PC-3 (cell line): ENCODE data around the gene CLEC16A. TPM values are rescaled to one million over a fixed set of nuclear protein-coding genes. Genes with fewer than 3 reads are reported as not detected.
"Not testable (repeated sequence)": the region's sequence is repeated elsewhere in the genome, so short reads cannot be mapped to it uniquely, and the experiment has no call there.

Experiments used
- ATAC-seq: fragments of 200-7000 bp; cut with Tn5 transposase; 2 replicates; pipeline ENCODE4 v1.9.1; 2020; ENCODE audit warnings: mild to moderate bottlenecking, moderate library complexity
- BruUV-seq: library from RNA; stranded (reverse); fragments of 400-500 nt; replicated peaks from 2 replicates; lab custom pipeline; 2021; lab: Mats Ljungman, UMichigan
- CTCF ChIA-PET: fragments of 300-600 bp; sonication (Branson Sonifier 250); formaldehyde crosslinking; loops from one replicate; lab custom pipeline; 2022; ENCODE audit warnings: antibody characterized with exemption; lab: Charles Lee
- POLR2A ChIA-PET: fragments of 300-600 bp; sonication (Branson Sonifier 250); formaldehyde crosslinking; loops from one replicate; lab custom pipeline; 2022; ENCODE audit warnings: antibody characterized with exemption; ENCODE audit not compliant: unreplicated experiment; lab: Charles Lee
- DNase-seq: peaks from one replicate; pipeline ENCODE4 v3.0.0-alpha.2; 2015
- H2AFZ ChIP-seq: fragments of 300-600 bp; sonication (generic); 2 replicates; pipeline ENCODE4 v1.6.0; 2016; ENCODE audit warnings: antibody characterized with exemption, low read length
- H3F3A ChIP-seq: fragments of 300-600 bp; sonication (generic); one replicate; pipeline ENCODE4 v1.6.0; 2017; ENCODE audit warnings: antibody characterized with exemption, low read length, control low read depth, mild to moderate bottlenecking; ENCODE audit not compliant: unreplicated experiment
- H3K27ac ChIP-seq: fragments of 300-600 bp; sonication (generic); 2 replicates; pipeline ENCODE4 v1.5.1; 2016; ENCODE audit warnings: mild to moderate bottlenecking, low read length
- H3K27me3 ChIP-seq: fragments of 300-600 bp; sonication (generic); 2 replicates; pipeline ENCODE4 v1.6.1; 2016; ENCODE audit warnings: low read length, mixed read lengths
- H3K36me3 ChIP-seq: fragments of 300-600 bp; sonication (generic); 2 replicates; pipeline ENCODE4 v1.6.1; 2016; ENCODE audit warnings: low read depth, mixed run types, low read length, mixed read lengths
- H3K4me1 ChIP-seq: fragments of 300-600 bp; sonication (generic); 2 replicates; pipeline ENCODE4 v1.5.1; 2016; ENCODE audit warnings: low read length; ENCODE audit not compliant: insufficient read depth
- H3K4me2 ChIP-seq: fragments of 300-600 bp; sonication (generic); 2 replicates; pipeline ENCODE4 v1.6.0; 2016; ENCODE audit warnings: low read length
- H3K4me3 ChIP-seq: fragments of 300-600 bp; sonication (generic); 2 replicates; pipeline ENCODE4 v1.5.1; 2016; ENCODE audit warnings: mild to moderate bottlenecking, low read length, mixed read lengths
- H3K79me2 ChIP-seq: fragments of 300-600 bp; sonication (generic); 2 replicates; pipeline ENCODE4 v1.6.1; 2017; ENCODE audit warnings: low read length, mixed read lengths
- H3K9ac ChIP-seq: fragments of 300-600 bp; sonication (generic); 2 replicates; pipeline ENCODE4 v1.6.0; 2016; ENCODE audit warnings: mild to moderate bottlenecking, low read length
- H3K9me2 ChIP-seq: fragments of 300-600 bp; sonication (generic); replicated peaks from 2 replicates; pipeline ENCODE4 v1.6.1; 2016; ENCODE audit warnings: mixed run types, low read length, mixed read lengths
- H3K9me3 ChIP-seq: fragments of 300-600 bp; sonication (generic); 2 replicates; pipeline ENCODE4 v1.6.1; 2016; ENCODE audit warnings: low read length, mixed read lengths
- H4K20me1 ChIP-seq: fragments of 300-600 bp; sonication (generic); 2 replicates; pipeline ENCODE4 v1.6.1; 2016; ENCODE audit warnings: low read length, mixed read lengths
- CTCF ChIP-seq: fragments of 300-600 bp; sonication (generic); conservative IDR thresholded peaks from 2 replicates; pipeline ENCODE4 v1.5.1; 2017; ENCODE audit warnings: antibody characterized with exemption, low read depth, mild to moderate bottlenecking, low read length
- EZH2 ChIP-seq: fragments of 300-600 bp; sonication (generic); IDR thresholded peaks from one replicate; pipeline ENCODE4 v1.6.1; 2017; ENCODE audit warnings: antibody characterized with exemption, mild to moderate bottlenecking, low read length; ENCODE audit not compliant: unreplicated experiment
- EZH2phosphoT487 ChIP-seq: fragments of 300-600 bp; sonication (generic); IDR thresholded peaks from 2 replicates; pipeline ENCODE4 v1.6.1; 2018; ENCODE audit warnings: mild to moderate bottlenecking, antibody characterized with exemption, low read length, borderline replicate concordance
- intact Hi-C: fragments of 100-400 bp; cut with micrococcal nuclease; formaldehyde crosslinking; loops from 2 replicates; pipeline ENCODE4 v1.9.0; 2023
- total RNA-seq: library from RNA; depleted of rRNA; stranded (reverse); fragments of >200 nt; gene quantifications from 2 replicates; pipeline ENCODE4 v1.2.3, GENCODE V29; 2014

CLEC16A gene
- total RNA-seq, 1 experiment from 2014 or later = 9.5 TPM

DNA sequence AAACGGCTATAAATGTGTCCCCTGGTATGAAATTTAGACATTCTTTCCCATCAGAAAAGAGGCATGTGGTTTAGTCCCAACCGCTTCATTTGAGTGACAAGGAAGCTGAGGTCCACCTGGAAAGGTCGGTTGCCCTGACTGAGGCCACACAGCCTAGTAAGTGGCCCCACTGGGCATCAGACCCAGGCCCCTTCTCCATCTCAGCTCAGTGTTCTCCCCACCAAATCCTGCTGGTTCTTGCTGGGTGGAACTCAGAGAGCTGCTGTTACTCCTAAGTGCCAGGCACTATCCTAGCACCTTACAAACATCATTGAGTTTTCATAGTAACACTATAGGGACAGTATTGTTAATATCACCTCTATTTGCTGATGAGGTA is 158.1 kb downstream of the CLEC16A start:
- Histone ChIP-seq H3K36me3 (no peaks in the 10 kb centered on the region), H2AFZ (no peak overlapping the region), H3K9me3 (no peaks in the 10 kb centered on the region), H3K4me2 (no peak overlapping the region), H3F3A (no peaks in the 10 kb centered on the region), H3K4me1 (peaks cover 19% of the 10 kb centered on the region), H3K9ac (no peak overlapping the region), H3K27me3 (no peaks in the 10 kb centered on the region), H3K4me3 (no peak overlapping the region), H3K79me2 (no peaks in the 10 kb centered on the region), H4K20me1 (no peaks in the 10 kb centered on the region), H3K9me2 (no peaks in the 10 kb centered on the region), H3K27ac (no peak overlapping the region)
- DNase-seq (no peak), ATAC-seq (no peak)
- intact Hi-C loops = no loop called here
- BruUV-seq = no TSS peak
- ChIA-PET CTCF (interaction anchor here (0.6 to 1.0 kb wide), 2 partner anchors 31 to 153 kb away, joined by 3 read pairs; no protein-coding TSS in a partner anchor), POLR2A (no interaction called here)
- TF ChIP-seq CTCF (no peak), EZH2phosphoT487 (no peak)

- H3K27ac ChIP-seq, CTCF ChIA-PET, H3K9me2 ChIP-seq, H3K9me3 ChIP-seq, H2AFZ ChIP-seq, DNase-seq, H3K4me3 ChIP-seq, H3K27me3 ChIP-seq, intact Hi-C loops, H3K79me2 ChIP-seq, POLR2A ChIA-PET, BruUV-seq, H3K36me3 ChIP-seq, ATAC-seq, H4K20me1 ChIP-seq, H3K9ac ChIP-seq, H3F3A ChIP-seq, H3K4me2 ChIP-seq: not testable (repeated sequence)
- H3K4me1 ChIP-seq = peaks cover 19% of the 10 kb centered on the region
These were observed 158.9 kb downstream of the CLEC16A start for GRCh38 chr16:11103301-11103700.

DNA sequence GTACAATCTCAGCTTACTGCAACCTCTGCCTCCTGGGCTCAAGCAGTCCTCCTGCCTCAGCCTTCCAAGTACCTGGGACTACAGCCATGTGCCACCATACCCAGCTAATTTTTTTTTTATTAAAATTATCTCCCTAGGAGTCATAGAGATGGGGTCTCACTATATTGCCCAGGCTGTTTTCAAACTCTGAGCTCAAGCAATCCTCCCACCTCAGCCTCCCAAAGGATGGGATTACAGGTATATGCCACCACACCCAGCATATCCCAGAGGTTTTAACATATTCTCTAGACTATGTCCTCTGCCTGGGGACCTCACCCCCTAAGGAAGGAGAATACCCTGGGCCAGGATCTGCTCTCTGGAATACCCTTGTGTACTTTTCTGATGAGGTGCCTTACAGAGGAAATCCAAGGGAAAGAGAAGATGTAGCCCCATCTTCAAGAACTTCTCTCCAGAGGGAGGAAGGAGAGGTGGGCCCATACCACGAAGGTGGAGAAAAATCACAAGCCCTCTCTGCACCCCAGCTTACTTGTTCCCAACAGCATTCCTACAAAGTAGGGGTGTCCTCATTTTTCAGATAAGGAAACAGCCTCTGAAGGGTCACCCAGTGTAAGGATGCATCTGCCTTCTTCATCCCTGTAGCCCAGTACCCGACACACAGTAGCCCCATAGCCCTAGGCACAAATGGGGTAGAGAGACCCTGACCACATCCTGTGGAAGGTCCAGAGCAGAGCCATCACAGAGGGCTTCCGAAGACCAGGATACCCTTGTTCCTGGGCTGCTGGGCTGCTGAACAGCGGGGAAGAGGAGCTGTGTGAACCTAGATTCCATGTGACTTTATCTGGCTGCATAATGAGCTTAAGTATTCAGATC is 160.0 kb downstream of the CLEC16A start:
- CTCF ChIA-PET = no interaction called here
- H2AFZ ChIP-seq = no peak overlapping the region
- H3K9me3 ChIP-seq = no peaks in the 10 kb centered on the region
- intact Hi-C loops = no loop called here
- peaks cover 18% of the 10 kb centered on the region for H3K4me1 ChIP-seq
- no peak overlapping the region for H3K27ac ChIP-seq
- DNase-seq (no peak), ATAC-seq (no peak)
- no peak overlapping the region for H3K4me3 ChIP-seq
- no peaks in the 10 kb centered on the region for H3F3A ChIP-seq
- TF ChIP-seq EZH2phosphoT487 (no peak), EZH2 (no peak), CTCF (no peak)
- no peak overlapping the region for H3K4me2 ChIP-seq
- H4K20me1 ChIP-seq = no peaks in the 10 kb centered on the region
- POLR2A ChIA-PET = no interaction called here
- H3K9ac ChIP-seq = no peak overlapping the region
- H3K27me3 ChIP-seq = no peaks in the 10 kb centered on the region
- H3K9me2 ChIP-seq = no peaks in the 10 kb centered on the region
- no peaks in the 10 kb centered on the region for H3K36me3 ChIP-seq
- no TSS peak for BruUV-seq
- no peaks in the 10 kb centered on the region for H3K79me2 ChIP-seq
